Measurements from ENCODE around the gene BLOC1S3.
A peak's percentile ranks its signal among the peaks of the same experiment; 100 is the strongest.

Gene BLOC1S3

GRCh38 chr19:45178262-45179071, at the start of gene BLOC1S3:
Gene BLOC1S3 (plus strand): TSS chr19:45178784. CDS start chr19:45179297, 513 bp downstream.
- TF ChIP-seq, protein P1, sequence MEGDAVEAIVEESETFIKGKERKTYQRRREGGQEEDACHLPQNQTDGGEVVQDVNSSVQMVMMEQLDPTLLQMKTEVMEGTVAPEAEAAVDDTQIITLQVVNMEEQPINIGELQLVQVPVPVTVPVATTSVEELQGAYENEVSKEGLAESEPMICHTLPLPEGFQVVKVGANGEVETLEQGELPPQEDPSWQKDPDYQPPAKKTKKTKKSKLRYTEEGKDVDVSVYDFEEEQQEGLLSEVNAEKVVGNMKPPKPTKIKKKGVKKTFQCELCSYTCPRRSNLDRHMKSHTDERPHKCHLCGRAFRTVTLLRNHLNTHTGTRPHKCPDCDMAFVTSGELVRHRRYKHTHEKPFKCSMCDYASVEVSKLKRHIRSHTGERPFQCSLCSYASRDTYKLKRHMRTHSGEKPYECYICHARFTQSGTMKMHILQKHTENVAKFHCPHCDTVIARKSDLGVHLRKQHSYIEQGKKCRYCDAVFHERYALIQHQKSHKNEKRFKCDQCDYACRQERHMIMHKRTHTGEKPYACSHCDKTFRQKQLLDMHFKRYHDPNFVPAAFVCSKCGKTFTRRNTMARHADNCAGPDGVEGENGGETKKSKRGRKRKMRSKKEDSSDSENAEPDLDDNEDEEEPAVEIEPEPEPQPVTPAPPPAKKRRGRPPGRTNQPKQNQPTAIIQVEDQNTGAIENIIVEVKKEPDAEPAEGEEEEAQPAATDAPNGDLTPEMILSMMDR (conservative IDR thresholded peaks at IDR 0.05; ENCODE audit: low read depth, low read length) = peak; percentile 36
- H3K4me3 ChIP-seq (ENCODE audit: low read length) = peak within 1 kb of the TSS; percentile 97
- DNase-seq (ENCODE audit: low read depth) = peak; percentile 100

DNA sequence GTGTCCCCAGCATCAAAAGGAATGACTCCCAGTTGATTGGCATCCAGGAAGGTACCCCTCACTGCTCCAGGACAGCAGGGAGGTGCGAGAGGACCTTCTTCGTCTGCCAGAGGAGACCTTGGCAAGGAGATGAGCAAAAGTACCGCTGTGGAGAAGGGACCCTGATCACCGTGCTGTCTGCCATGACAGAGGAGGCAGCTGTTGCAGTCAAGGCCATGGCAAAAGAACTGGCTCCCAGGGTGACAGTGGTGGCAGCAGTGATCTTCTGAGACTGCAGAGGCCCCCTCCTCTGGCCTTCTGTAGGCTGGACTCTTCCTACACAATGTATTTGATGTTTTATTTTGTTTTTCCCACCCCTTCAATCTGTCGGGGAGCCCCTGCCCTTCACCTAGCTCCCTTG, 49.8 kb upstream of the BLOC1S3 start:
- DNase-seq (ENCODE audit: low read depth) = no peak

DNA sequence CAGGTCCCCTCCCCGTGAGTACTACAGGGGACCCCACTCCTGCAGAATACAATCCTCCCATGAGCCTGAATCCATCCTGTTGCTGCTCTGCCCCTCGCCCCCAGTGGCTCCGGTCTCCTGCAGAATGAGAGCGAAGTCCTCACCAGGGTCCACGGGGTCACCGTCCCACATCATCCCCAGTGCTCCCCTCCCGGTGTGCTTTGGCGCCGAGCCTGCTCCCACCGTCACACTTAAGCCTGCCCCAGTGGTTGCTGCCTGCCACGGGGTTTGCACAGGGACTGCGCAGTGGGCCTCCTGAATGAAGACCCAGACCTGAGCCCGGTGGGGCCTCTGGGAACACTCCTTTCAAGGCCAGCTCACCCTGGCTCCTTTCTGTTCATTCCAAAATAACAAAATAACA, 48.3 kb upstream of the BLOC1S3 start:
- H3K4me3 ChIP-seq (ENCODE audit: low read length) = no peak overlapping the region
- TF ChIP-seq, protein P1 (conservative IDR thresholded peaks at IDR 0.05; ENCODE audit: low read depth, low read length) = no peak
- DNase-seq (ENCODE audit: low read depth) = no peak

More for the DNA sequence above, 49.8 kb upstream of the BLOC1S3 start:
- TF ChIP-seq, protein P1 (conservative IDR thresholded peaks at IDR 0.05; ENCODE audit: low read depth, low read length) = no peak
- no peak overlapping the region for H3K4me3 ChIP-seq (ENCODE audit: low read length)

GRCh38 chr19:45130888-45131615, 47.5 kb upstream of the BLOC1S3 start:
- H3K4me3 ChIP-seq (ENCODE audit: low read length) = no peak overlapping the region
- no peak for DNase-seq (ENCODE audit: low read depth)
- TF ChIP-seq, protein P1 (conservative IDR thresholded peaks at IDR 0.05; ENCODE audit: low read depth, low read length) = peak; percentile 65

- TF ChIP-seq, protein P1 (conservative IDR thresholded peaks at IDR 0.05; ENCODE audit: low read depth, low read length) = no peak
- no peak overlapping the region for H3K4me3 ChIP-seq (ENCODE audit: low read length)
- DNase-seq (ENCODE audit: low read depth) = no peak
Observed at GRCh38 chr19:45133661-45134060, 44.9 kb upstream of the BLOC1S3 start.

DNA sequence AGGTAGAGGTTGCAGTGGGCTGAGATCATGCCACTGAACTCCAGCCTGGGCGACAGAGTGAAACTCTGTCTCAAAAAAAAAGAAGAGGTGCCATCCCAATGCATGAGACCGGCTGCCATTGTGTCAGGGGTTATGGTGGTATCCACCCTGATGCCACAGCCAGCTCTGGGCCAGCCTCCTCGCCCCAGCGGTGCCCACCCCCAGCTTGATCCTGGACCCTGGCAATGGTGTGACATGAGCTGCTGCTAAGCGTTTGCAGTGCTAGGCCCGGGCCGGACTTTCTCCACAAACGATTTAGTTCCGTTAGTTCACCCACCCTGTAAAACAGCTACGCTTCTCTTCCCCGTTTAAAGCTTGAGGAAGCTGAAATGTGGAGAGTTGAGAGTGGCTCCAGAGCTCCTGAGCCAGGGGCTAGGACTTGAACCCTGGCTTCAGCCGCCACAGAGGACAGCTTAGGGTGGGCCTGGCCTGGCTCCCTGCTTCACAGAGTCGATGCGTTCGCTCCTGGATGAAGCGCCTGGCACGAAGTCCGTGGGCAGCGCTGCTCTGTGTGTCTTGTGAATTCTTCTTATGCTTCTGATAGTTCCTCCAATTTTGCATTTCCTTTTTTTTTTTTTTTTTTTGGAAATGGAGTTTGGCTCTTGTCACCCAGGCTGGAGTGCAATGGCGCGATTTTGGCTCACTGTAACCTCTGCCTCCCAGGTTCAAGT, 43.3 kb upstream of the BLOC1S3 start:
- TF ChIP-seq, protein P1 (conservative IDR thresholded peaks at IDR 0.05; ENCODE audit: low read depth, low read length) = no peak
- no peak for DNase-seq (ENCODE audit: low read depth)
- H3K4me3 ChIP-seq (ENCODE audit: low read length) = no peak overlapping the region
